ENCODE measurements around the gene CAPN5.
A peak's percentile ranks its signal among the peaks of the same experiment; 100 is the strongest.

Gene CAPN5

DNA sequence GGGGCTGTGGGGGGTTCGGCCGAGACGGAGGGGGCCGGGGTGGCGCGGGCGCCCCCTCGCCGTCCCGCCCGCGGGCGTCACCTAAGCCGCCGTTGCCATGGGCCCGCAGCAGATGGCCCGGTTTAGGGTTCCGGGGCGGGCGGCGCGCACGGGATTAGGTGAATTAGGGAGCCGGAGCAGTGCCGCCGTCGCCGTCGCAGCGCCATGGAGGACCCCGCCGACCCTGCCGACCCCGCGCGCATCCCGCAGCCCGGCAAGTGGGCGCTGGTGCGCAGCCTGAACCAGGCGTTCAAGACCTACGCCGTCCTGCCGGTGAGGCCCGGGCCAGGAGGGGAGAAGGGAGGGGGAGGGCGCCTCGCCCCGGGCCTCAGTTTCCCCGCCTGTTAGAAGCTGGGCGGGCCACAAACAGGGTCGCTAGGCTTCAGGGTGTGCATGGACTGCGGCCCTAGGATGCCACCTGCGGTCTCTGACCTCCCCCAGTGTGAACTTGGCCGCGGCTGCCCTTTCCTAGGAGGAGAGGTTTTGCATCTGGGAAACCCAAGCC is 71.4 kb downstream of the CAPN5 start:
- DNase-seq: no peak

DNA sequence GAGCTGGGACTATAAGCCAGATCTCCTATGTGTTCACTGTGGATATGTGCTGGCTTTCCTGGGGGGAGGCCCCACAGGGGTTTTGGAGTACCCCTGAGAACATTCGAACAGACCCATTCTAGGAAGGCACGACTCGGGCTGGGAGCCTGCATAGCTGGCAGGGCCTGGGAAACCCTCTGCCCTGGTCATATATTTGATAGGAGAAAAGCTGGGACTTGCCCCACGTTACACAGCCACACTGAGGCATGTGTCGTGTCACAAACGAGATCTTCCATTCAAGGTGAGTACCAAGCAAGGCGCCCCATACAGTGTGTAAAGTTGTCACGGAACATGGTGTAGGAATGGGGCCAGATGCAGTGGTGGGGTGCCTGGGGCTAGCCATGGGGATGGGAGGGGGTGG is 72.4 kb downstream of the CAPN5 start:
- DNase-seq: no peak

- no peak for DNase-seq
Observed at GRCh38 chr11:77140231-77140851, 73.6 kb downstream of the CAPN5 start.

DNA sequence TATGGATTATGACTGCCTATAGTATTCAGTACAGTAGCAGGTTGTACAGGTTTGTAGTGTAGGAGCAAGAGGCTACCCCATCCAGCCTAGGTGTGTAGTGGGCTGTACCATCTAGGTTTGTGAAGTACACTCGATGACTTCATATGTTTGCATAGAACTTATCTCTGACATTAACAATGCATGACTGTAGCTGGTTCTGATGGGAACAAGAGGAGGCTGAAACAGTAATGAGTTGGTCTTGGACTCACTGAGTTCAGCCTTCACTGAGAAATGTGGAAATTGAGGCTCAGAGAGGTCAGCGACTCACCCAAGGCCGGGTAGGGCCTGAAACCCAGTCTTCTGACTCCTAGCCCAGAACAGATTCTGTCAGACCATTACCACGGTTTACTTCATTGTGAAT is 74.3 kb downstream of the CAPN5 start:
- no peak for DNase-seq

GRCh38 chr11:77141475-77141874 is 74.7 kb downstream of the CAPN5 start:
- no peak for DNase-seq

DNA sequence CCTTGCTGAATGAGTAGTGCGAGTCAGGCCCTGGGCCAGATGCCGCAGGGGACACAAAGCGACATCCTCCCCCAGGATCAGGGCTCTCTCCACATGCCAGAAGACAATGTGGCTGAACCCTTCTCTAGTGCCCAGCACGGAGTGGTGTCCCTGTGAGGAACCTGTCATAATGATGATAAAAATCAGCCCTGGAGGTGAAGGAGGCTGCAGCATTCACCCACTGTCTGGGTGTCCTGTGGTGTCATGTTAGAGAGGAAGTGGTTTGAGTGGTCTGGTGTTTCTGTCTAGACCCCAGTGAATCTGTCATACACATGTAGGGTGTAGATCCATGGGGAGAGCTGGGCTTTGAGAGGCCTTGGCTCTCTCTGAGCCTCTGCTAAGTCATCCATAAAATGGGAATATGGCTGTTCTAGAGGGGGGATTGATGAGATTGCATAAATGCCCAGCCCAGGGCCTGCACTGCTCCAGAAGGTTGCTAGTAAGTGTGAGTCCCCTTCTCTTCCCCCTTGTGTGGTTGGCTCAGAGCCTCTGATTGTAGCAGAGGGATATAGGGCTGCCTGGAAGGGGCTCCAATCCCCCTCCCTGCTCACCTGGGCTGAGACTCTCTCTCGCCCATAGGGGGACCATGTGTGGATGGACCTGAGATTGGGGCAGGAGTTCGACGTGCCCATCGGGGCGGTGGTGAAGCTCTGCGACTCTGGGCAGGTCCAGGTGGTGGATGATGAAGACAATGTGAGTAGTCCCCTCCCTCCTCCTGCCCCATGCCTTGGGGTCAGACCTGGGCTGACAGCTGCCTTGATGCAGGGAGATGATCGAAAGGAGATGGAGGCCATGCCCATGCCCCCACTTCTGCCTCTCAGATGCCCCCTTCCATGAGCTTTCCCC is 75.6 kb downstream of the CAPN5 start:
- DNase-seq: no peak

GRCh38 chr11:77143405-77144020 is 76.7 kb downstream of the CAPN5 start:
- no peak for DNase-seq

- no peak for DNase-seq
Observed at GRCh38 chr11:77144196-77144856, 77.6 kb downstream of the CAPN5 start.

- DNase-seq: no peak
Observed at GRCh38 chr11:77144857-77145428, 78.2 kb downstream of the CAPN5 start.

DNA sequence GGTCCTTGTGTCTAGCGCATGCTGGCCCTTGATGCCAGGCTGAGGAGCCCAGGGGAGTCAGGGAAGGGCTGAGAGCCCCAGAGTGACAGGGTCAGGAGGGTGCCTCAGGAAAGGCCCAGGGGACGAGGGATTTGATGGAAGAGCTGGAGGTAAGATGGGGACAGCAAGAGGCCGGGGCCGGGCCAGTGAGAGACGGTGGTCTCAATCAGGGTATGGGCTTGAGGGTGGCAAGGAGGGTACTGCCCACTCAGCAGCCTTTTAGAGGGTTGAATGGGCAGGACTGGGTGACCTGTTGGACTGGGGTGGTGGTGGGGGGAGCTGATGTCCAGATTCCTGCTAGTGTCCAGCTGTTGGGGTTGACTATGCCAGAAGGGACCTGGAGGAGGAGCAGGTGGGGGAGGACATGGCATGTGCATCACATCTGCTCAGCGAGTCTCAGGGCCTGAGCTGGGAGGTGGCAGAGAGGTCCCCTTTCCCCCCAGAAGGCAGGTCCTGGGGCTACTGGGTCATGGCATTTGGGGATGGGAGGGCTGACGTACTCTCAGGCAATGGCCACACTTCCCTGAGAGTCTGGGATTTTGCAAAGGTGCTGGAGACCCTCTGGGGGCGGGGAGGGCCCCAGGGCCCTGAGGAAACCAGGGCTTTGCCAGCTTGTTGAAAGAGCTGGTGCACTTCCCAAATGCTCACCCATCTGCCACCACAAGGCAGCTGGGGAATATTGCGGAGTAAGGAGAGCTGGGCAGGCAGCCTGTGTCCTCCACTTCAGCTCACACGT is 79.7 kb downstream of the CAPN5 start:
- DNase-seq: no peak

DNA sequence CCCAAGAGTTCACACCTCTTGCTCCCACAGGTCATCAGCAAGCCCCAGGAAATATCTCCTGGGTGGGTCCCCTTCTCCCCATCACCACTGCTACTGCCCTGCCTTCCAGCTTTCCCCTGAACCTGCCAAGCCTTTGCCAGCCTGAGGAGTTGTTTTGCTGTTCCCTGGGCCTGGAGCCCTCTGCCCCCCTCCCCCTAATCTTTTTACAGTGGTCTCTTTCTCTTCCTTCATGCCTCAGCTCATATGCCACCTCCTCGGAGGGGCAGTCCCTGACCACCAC is 80.2 kb downstream of the CAPN5 start:
- DNase-seq: no peak

- no peak for DNase-seq
Observed at GRCh38 chr11:77147668-77148321, 81.0 kb downstream of the CAPN5 start.

- DNase-seq: no peak
Observed at GRCh38 chr11:77148963-77149715, 82.4 kb downstream of the CAPN5 start.

GRCh38 chr11:77149716-77150392 is 83.1 kb downstream of the CAPN5 start:
- DNase-seq: no peak

- no peak for DNase-seq
Observed at GRCh38 chr11:77150836-77151235, 84.1 kb downstream of the CAPN5 start.

- peak; percentile 81 for DNase-seq
Observed at GRCh38 chr11:77151804-77152509, 85.2 kb downstream of the CAPN5 start.

- no peak for DNase-seq
Observed at GRCh38 chr11:77152846-77153245, 86.1 kb downstream of the CAPN5 start.

DNA sequence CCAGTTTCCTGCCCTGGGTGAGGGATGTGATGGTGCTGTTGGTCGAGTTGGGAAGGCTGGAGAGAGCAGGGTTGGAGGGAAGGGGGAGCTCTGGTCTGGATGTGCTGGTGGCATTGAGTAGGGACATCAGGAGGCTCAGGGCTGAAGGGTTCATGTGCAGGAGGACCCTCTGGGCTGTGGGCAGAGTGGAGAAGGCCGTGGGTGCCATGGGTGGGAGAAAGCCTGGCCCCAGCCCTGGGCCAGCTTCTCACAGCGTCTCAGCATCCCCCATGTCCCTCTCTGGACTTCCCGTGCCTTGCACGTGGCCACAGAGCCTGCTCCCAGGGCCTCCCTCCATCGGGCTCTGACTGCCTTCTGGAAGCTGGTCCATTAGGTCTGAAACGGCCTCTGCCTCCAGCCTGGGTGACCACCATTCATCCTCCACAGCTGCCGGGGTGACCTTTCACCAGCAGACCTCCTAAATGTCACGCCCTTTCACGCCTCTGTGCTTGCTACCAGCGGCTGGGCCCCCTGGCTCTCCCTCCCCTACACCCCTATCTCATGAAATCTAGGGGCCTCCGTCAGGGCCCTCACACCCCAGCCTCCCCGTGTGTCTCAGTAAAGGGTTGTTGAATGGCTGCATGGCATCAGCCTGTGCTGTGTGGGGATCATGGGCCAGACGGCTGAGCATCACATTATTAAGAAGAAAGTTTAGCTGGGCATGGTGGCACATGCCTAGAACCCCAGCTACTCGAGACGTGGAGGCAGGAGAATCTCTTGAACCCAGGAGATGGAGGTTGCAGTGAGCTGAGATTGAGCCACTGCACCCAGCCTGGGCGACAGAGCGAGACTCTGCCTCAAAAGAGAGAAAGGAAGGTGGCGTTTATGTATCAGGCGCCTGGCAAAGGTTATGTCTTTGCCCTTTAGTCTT is 86.8 kb downstream of the CAPN5 start:
- no peak for DNase-seq

All from NCI-H1105 treated with DMSO at 0.1 percent for 48 hours (cell line).